HEK293 (cell line): ENCODE results near the gene ZNF394.
A peak's percentile ranks its signal among the peaks of the same experiment; 100 is the strongest.

Experiments used
- CTCF ChIA-PET: fragments of 350-600 bp; formaldehyde crosslinking; extraction: SDS; loops from one replicate; lab custom pipeline; 2021; ENCODE audit warnings: antibody characterized with exemption; lab: Yijun Ruan, JAX
- POLR2A ChIA-PET: fragments of 300-600 bp; formaldehyde crosslinking; extraction: SDS; loops from one replicate; lab custom pipeline; 2020; ENCODE audit warnings: antibody characterized with exemption, inconsistent platforms; lab: Yijun Ruan, JAX
- H3K27ac ChIP-seq: fragments of 200-500 bp; sonication (Bioruptor generic); 2 replicates; pipeline ENCODE4 v1.5.1; 2014; ENCODE audit warnings: low read depth, low read length, control low read depth, inconsistent platforms; ENCODE audit errors: extremely low read depth
- H3K36me3 ChIP-seq, 2 experiments: fragments of 200-500 bp in 1 of 2; sonication (Bioruptor generic) in 1 of 2; 1 replicate in 1 of 2; 2 replicates in 1 of 2; pipeline ENCODE4 v1.5.1; 2014 to 2017; ENCODE audit warnings: inconsistent platforms in 2 of 2, low read length in 2 of 2; ENCODE audit not compliant: control insufficient read depth in 2 of 2, insufficient read depth in 1 of 2
- H3K4me1 ChIP-seq: fragments of 200-500 bp; sonication (Bioruptor generic); 2 replicates; pipeline ENCODE4 v1.5.1; 2014; ENCODE audit warnings: mild to moderate bottlenecking, low read length, inconsistent platforms; ENCODE audit not compliant: control insufficient read depth, insufficient read depth
- H3K4me3 ChIP-seq: 2 replicates; pipeline ENCODE4 v1.5.1; 2011; ENCODE audit warnings: low read depth, mild to moderate bottlenecking, control low read depth, low read length, moderate library complexity
- H3K9me3 ChIP-seq: fragments of 200-500 bp; sonication (Bioruptor generic); 2 replicates; pipeline ENCODE4 v1.5.1; 2014; ENCODE audit warnings: low read depth, low read length, inconsistent platforms; ENCODE audit not compliant: control insufficient read depth, insufficient read depth
- GLI2 ChIP-seq: fragments of 450-650 bp; formaldehyde crosslinking; IDR thresholded peaks from 2 replicates; pipeline ENCODE4; 2017; ENCODE audit warnings: missing biosample characterization, missing genetic modification characterization, low read depth, borderline replicate concordance
- SCRT2 ChIP-seq: fragments of 450-650 bp; formaldehyde crosslinking; IDR thresholded peaks from 2 replicates; pipeline ENCODE4 v1.5.1; 2016; ENCODE audit warnings: missing biosample characterization, missing genetic modification characterization
- SETDB1 ChIP-seq: IDR thresholded peaks from one replicate; pipeline ENCODE4 v1.6.1; 2017; ENCODE audit warnings: mild to moderate bottlenecking, low read length, moderate library complexity, mixed read lengths; ENCODE audit not compliant: insufficient read length
- ZBTB20 ChIP-seq: fragments of 450-650 bp; formaldehyde crosslinking; IDR thresholded peaks from 2 replicates; pipeline ENCODE4 v1.5.1; 2016; ENCODE audit warnings: missing biosample characterization, missing genetic modification characterization
- ZNF274 ChIP-seq, 2 experiments: fragments of 200-500 bp in 1 of 2; fragments of 450-650 bp in 1 of 2; sonication (Bioruptor generic) in 1 of 2; formaldehyde crosslinking in 1 of 2; IDR thresholded peaks; 2 replicates each; pipeline versions ENCODE4 v1.5.1 to v1.6.1; 2014 to 2016; ENCODE audit warnings: borderline replicate concordance in 1 of 2, inconsistent platforms in 1 of 2, low read length in 1 of 2, missing biosample characterization in 1 of 2, missing genetic modification characterization in 1 of 2
- ZNF544 ChIP-seq: fragments of 450-650 bp; formaldehyde crosslinking; IDR thresholded peaks from 2 replicates; pipeline ENCODE4 v1.5.0; 2017; ENCODE audit warnings: missing biosample characterization, missing genetic modification characterization
- ZNF654 ChIP-seq: fragments of 450-650 bp; formaldehyde crosslinking; IDR thresholded peaks from 2 replicates; pipeline ENCODE4 v1.5.1; 2016; ENCODE audit warnings: low read depth, missing biosample characterization, missing genetic modification characterization
- ZNF777 ChIP-seq: fragments of 450-650 bp; formaldehyde crosslinking; IDR thresholded peaks from 2 replicates; pipeline ENCODE4 v1.5.1; 2017; ENCODE audit warnings: missing biosample characterization, missing genetic modification characterization, borderline replicate concordance
- TF ChIP-seq, protein P1 (sequence below): fragments of 450-650 bp; formaldehyde crosslinking; IDR thresholded peaks from 2 replicates; pipeline ENCODE4 v1.5.1; 2016; ENCODE audit warnings: missing biosample characterization, missing genetic modification characterization
- TF ChIP-seq, protein P2 (sequence below): fragments of 450-650 bp; formaldehyde crosslinking; IDR thresholded peaks from 2 replicates; pipeline ENCODE4 v1.5.1; 2016; ENCODE audit warnings: missing biosample characterization, missing genetic modification characterization
- TF ChIP-seq, protein P3 (sequence below): fragments of 450-650 bp; formaldehyde crosslinking; IDR thresholded peaks from 2 replicates; pipeline ENCODE4 v1.5.1; 2016; ENCODE audit warnings: missing biosample characterization, missing genetic modification characterization
- TF ChIP-seq, protein P4 (sequence below): fragments of 450-650 bp; formaldehyde crosslinking; conservative IDR thresholded peaks from 2 replicates; pipeline ENCODE4 v1.5.1; 2016; ENCODE audit warnings: low read depth, missing biosample characterization, missing genetic modification characterization

The ZNF394 gene

DNA sequence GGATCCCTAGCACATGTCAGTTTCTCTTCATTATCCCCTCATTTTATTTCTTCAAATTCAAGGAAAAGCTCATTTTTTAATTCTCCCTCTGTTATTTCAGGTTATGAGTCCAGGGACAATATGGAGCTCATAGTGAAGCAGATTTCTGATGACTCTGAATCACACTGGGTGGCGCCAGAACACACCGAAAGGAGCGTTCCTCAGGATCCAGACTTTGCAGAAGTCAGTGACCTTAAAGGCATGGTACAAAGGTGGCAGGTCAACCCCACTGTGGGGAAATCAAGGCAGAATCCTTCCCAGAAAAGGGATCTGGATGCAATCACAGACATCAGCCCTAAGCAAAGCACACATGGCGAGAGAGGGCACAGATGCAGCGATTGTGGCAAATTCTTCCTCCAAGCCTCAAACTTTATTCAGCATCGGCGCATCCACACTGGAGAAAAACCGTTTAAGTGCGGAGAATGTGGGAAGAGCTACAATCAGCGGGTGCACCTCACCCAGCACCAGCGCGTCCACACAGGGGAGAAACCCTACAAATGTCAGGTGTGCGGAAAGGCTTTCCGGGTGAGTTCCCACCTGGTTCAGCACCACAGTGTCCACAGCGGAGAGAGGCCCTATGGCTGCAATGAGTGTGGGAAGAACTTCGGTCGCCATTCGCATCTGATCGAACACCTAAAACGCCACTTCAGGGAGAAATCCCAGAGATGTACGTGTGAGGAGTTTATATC, 25.8 kb upstream of the ZNF394 start:
- POLR2A ChIA-PET = interaction anchor here (0.6 to 1.4 kb wide), 4 partner anchors 9 to 32 kb away, joined by 3 to 5 read pairs (median 3); partner anchors contain the start of genes ZKSCAN5 and ZNF655
- no peaks in the 10 kb centered on the region for H3K9me3 ChIP-seq
- no peak overlapping the region for H3K27ac ChIP-seq
- no peak overlapping the region for H3K4me3 ChIP-seq
- H3K4me1 ChIP-seq = no peaks in the 10 kb centered on the region
- H3K36me3 ChIP-seq = peaks cover 20 to 56% of the 10 kb centered on the region in 2 experiments
- CTCF ChIA-PET = interaction anchor here (0.6 to 1.7 kb wide), 12 partner anchors 8 to 602 kb away, joined by 3 to 9 read pairs (median 4); no protein-coding TSS in a partner anchor
- TF ChIP-seq, protein P1, sequence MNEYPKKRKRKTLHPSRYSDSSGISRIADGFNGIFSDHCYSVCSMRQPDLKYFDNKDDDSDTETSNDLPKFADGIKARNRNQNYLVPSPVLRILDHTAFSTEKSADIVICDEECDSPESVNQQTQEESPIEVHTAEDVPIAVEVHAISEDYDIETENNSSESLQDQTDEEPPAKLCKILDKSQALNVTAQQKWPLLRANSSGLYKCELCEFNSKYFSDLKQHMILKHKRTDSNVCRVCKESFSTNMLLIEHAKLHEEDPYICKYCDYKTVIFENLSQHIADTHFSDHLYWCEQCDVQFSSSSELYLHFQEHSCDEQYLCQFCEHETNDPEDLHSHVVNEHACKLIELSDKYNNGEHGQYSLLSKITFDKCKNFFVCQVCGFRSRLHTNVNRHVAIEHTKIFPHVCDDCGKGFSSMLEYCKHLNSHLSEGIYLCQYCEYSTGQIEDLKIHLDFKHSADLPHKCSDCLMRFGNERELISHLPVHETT (tag by site-specific recombination) = no peak
- TF ChIP-seq SETDB1 = no peak
- TF ChIP-seq ZNF544 = no peak
- TF ChIP-seq, protein P2, sequence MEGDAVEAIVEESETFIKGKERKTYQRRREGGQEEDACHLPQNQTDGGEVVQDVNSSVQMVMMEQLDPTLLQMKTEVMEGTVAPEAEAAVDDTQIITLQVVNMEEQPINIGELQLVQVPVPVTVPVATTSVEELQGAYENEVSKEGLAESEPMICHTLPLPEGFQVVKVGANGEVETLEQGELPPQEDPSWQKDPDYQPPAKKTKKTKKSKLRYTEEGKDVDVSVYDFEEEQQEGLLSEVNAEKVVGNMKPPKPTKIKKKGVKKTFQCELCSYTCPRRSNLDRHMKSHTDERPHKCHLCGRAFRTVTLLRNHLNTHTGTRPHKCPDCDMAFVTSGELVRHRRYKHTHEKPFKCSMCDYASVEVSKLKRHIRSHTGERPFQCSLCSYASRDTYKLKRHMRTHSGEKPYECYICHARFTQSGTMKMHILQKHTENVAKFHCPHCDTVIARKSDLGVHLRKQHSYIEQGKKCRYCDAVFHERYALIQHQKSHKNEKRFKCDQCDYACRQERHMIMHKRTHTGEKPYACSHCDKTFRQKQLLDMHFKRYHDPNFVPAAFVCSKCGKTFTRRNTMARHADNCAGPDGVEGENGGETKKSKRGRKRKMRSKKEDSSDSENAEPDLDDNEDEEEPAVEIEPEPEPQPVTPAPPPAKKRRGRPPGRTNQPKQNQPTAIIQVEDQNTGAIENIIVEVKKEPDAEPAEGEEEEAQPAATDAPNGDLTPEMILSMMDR (tag by site-specific recombination) = 0 out of 2 replicates have a peak, but pooled peaks have one; percentile 28
- TF ChIP-seq ZNF654 (tag by site-specific recombination) = peak; percentile 41

DNA sequence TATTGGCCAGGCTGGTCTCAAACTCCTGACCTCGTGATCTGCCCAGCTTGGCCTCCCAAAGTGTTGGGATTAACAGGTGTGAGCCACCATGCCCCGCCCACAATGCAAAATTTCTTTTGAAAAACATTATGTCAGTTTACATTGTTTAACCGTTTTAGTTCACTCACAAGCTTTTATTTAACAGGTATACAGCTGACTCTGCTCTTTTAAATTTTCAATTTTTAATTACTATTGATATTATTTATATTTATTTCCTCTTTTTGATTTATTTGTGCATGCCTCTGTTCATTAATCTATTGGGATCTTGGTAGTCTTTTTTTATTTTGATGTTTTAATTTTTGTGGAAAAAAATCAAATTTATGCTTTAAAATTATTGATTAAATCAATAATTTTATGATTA, 21.3 kb upstream of the ZNF394 start:
- no peak overlapping the region for H3K4me3 ChIP-seq
- H3K27ac ChIP-seq = no peak overlapping the region
- H3K9me3 ChIP-seq = no peaks in the 10 kb centered on the region
- H3K36me3 ChIP-seq = peaks cover 26 to 48% of the 10 kb centered on the region in 2 experiments
- CTCF ChIA-PET = no interaction called here
- TF ChIP-seq ZNF777 (tag by site-specific recombination) (no peak), SCRT2 (peak; percentile 28; the same call in 1 of the 2 replicates), GLI2 (tag by site-specific recombination) (no peak)
- POLR2A ChIA-PET = interaction anchor here (1.5 kb wide), 1 partner anchor 37 kb away, joined by 3 read pairs; the partner anchor contains the start of gene ZNF655
- no peaks in the 10 kb centered on the region for H3K4me1 ChIP-seq

DNA sequence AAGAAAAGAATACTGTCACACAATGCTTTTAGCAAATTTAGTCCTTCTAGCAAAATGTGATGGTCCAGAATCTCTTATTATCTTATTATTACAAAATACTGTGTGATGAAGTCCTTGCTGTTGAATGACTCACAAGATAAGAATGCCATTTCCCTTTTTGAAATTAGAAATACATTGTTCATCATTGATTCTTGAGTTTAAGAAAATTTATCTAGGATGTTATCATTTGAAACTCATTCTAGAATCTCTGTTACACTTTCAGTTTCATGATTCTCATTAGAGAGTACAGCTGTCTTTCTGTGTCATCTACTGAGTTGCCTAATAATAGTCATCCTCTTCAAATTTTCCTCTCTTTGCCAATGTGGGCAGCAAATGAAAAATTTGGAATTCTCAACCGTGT, 14.0 kb upstream of the ZNF394 start:
- Histone ChIP-seq H3K9me3 (no peaks in the 10 kb centered on the region), H3K4me3 (no peak overlapping the region), H3K36me3 (peaks cover 32 to 42% of the 10 kb centered on the region in 2 experiments), H3K4me1 (no peaks in the 10 kb centered on the region), H3K27ac (no peak overlapping the region)
- CTCF ChIA-PET = interaction anchor here (0.6 kb wide), 1 partner anchor 1540 kb away, joined by 3 read pairs; no protein-coding TSS in a partner anchor
- TF ChIP-seq ZNF274 (IDR thresholded peaks at IDR 0.05; ENCODE audit: low read length) = no peak
- TF ChIP-seq ZNF274 (tag by site-specific recombination; IDR thresholded peaks at IDR 0.05; ENCODE audit: borderline replicate concordance) = no peak
- TF ChIP-seq, protein P3, sequence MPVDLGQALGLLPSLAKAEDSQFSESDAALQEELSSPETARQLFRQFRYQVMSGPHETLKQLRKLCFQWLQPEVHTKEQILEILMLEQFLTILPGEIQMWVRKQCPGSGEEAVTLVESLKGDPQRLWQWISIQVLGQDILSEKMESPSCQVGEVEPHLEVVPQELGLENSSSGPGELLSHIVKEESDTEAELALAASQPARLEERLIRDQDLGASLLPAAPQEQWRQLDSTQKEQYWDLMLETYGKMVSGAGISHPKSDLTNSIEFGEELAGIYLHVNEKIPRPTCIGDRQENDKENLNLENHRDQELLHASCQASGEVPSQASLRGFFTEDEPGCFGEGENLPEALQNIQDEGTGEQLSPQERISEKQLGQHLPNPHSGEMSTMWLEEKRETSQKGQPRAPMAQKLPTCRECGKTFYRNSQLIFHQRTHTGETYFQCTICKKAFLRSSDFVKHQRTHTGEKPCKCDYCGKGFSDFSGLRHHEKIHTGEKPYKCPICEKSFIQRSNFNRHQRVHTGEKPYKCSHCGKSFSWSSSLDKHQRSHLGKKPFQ (tag by site-specific recombination) = no peak
- TF ChIP-seq, protein P4, sequence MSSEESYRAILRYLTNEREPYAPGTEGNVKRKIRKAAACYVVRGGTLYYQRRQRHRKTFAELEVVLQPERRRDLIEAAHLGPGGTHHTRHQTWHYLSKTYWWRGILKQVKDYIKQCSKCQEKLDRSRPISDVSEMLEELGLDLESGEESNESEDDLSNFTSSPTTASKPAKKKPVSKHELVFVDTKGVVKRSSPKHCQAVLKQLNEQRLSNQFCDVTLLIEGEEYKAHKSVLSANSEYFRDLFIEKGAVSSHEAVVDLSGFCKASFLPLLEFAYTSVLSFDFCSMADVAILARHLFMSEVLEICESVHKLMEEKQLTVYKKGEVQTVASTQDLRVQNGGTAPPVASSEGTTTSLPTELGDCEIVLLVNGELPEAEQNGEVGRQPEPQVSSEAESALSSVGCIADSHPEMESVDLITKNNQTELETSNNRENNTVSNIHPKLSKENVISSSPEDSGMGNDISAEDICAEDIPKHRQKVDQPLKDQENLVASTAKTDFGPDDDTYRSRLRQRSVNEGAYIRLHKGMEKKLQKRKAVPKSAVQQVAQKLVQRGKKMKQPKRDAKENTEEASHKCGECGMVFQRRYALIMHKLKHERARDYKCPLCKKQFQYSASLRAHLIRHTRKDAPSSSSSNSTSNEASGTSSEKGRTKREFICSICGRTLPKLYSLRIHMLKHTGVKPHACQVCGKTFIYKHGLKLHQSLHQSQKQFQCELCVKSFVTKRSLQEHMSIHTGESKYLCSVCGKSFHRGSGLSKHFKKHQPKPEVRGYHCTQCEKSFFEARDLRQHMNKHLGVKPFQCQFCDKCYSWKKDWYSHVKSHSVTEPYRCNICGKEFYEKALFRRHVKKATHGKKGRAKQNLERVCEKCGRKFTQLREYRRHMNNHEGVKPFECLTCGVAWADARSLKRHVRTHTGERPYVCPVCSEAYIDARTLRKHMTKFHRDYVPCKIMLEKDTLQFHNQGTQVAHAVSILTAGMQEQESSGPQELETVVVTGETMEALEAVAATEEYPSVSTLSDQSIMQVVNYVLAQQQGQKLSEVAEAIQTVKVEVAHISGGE (tag by site-specific recombination) = no peak
- no peak for TF ChIP-seq ZBTB20 (tag by site-specific recombination)
- TF ChIP-seq SCRT2 = no peak
- POLR2A ChIA-PET = no interaction called here
